ENCODE data around the gene TBC1D8. TPM values are rescaled to one million over a fixed set of nuclear protein-coding genes. Genes with fewer than 3 reads are reported as not detected.
A peak's percentile ranks its signal among the peaks of the same experiment; 100 is the strongest.

TBC1D8 gene
- total and polyA plus RNA-seq, 2 of the 13 experiments (the other 11 are each of a cell fraction or from before 2014, with no cell fraction given) = 45.1 to 95.4 TPM

GRCh38 chr2:101135412-101136296, 15.5 kb downstream of the TBC1D8 start (continued):
- TF ChIP-seq ZNF841 (CRISPR knock-in tag; IDR thresholded peaks at IDR 0.05; ENCODE audit: borderline replicate concordance) (no peak), SKI (IDR thresholded peaks at IDR 0.05; ENCODE audit: partially characterized antibody) (no peak), RORA (CRISPR knock-in tag; IDR thresholded peaks at IDR 0.05) (no peak), PAXIP1 (CRISPR knock-in tag; conservative IDR thresholded peaks at IDR 0.05) (0 out of 2 replicates have a peak, but pooled peaks have one; percentile 20), ZBTB10 (CRISPR knock-in tag; IDR thresholded peaks at IDR 0.05; ENCODE audit: borderline replicate concordance) (no peak), ELF4 (CRISPR knock-in tag; IDR thresholded peaks at IDR 0.05; ENCODE audit: borderline replicate concordance) (no peak), SALL2 (CRISPR knock-in tag; IDR thresholded peaks at IDR 0.05) (no peak), ZMAT3 (CRISPR knock-in tag; conservative IDR thresholded peaks at IDR 0.05) (no peak), DNMT1 (CRISPR knock-in tag; IDR thresholded peaks at IDR 0.05) (no peak), MAFF (IDR thresholded peaks at IDR 0.05; ENCODE audit: low read depth, low read length) (no peak), SOX6 (IDR thresholded peaks at IDR 0.05) (no peak), SOX6 (CRISPR knock-in tag; IDR thresholded peaks at IDR 0.05) (no peak), POLR2G (IDR thresholded peaks at IDR 0.05; ENCODE audit: low read depth, low read length) (no peak), RFXANK (CRISPR knock-in tag; IDR thresholded peaks at IDR 0.05) (no peak), LBX2 (CRISPR knock-in tag; IDR thresholded peaks at IDR 0.05; ENCODE audit: borderline replicate concordance) (no peak), ZNF33A (CRISPR knock-in tag; IDR thresholded peaks at IDR 0.05; ENCODE audit: borderline replicate concordance) (no peak), ZNF414 (CRISPR knock-in tag; IDR thresholded peaks at IDR 0.05) (no peak), RFX3 (CRISPR knock-in tag; IDR thresholded peaks at IDR 0.05) (no peak), MEF2D (CRISPR knock-in tag; IDR thresholded peaks at IDR 0.05) (no peak), NFKBIZ (CRISPR knock-in tag; IDR thresholded peaks at IDR 0.05) (no peak), ZNF253 (CRISPR knock-in tag; IDR thresholded peaks at IDR 0.05; ENCODE audit: borderline replicate concordance) (no peak), ZNF547 (CRISPR knock-in tag; IDR thresholded peaks at IDR 0.05) (no peak), CBFB (CRISPR knock-in tag; IDR thresholded peaks at IDR 0.05) (no peak), FOXK2 (IDR thresholded peaks at IDR 0.05) (no peak)

Data from HepG2 (cell line).